Measurements from ENCODE around the gene CFAP54. TPM values are rescaled to one million over a fixed set of nuclear protein-coding genes. Genes with fewer than 3 reads are reported as not detected.
A peak's percentile ranks its signal among the peaks of the same experiment; 100 is the strongest.

Gene CFAP54
- total RNA-seq, 4 donors from 2014 or later: 3.0 to 5.4 (median 4.1) TPM

DNA sequence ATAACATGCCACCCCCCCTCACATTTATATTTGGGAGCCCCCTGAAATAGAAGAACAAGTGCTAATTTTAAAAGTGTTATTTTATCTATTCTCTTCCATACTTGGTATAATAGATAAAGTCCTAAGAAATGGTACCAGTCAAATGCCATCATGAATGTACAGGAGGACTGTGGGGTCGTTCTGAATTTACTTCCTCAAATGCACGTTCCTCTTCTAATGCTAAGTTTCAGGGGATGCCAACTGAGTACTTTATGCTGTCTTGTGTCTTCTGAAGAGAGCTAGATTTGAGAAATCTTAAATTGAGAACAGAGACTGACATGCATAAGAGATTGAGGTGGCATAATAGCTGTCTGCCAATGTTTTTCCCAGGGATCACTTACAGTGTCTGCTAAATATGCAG is 59.0 kb downstream of the CFAP54 start:
- intact Hi-C loops (cut with DNase I): no loop called here
- WGBS, 2 donors: 81 to 83% methylated on average over 2 of the region's 2 CpGs
- no peak for TF ChIP-seq POLR2A (IDR thresholded peaks at IDR 0.05)
- TF ChIP-seq, protein P1, sequence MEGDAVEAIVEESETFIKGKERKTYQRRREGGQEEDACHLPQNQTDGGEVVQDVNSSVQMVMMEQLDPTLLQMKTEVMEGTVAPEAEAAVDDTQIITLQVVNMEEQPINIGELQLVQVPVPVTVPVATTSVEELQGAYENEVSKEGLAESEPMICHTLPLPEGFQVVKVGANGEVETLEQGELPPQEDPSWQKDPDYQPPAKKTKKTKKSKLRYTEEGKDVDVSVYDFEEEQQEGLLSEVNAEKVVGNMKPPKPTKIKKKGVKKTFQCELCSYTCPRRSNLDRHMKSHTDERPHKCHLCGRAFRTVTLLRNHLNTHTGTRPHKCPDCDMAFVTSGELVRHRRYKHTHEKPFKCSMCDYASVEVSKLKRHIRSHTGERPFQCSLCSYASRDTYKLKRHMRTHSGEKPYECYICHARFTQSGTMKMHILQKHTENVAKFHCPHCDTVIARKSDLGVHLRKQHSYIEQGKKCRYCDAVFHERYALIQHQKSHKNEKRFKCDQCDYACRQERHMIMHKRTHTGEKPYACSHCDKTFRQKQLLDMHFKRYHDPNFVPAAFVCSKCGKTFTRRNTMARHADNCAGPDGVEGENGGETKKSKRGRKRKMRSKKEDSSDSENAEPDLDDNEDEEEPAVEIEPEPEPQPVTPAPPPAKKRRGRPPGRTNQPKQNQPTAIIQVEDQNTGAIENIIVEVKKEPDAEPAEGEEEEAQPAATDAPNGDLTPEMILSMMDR (IDR thresholded peaks at IDR 0.05): no peak
- H3K4me1 ChIP-seq: no peaks in the 10 kb centered on the region
- no peaks in the 10 kb centered on the region for H3K36me3 ChIP-seq
- no peak overlapping the region for H3K27ac ChIP-seq
- no peaks in the 10 kb centered on the region for H3K27me3 ChIP-seq
- no peaks in the 10 kb centered on the region for H3K9me3 ChIP-seq
- no peak overlapping the region for H3K4me3 ChIP-seq (replicated peaks in 1 of 3)
- no peak for DNase-seq

DNA sequence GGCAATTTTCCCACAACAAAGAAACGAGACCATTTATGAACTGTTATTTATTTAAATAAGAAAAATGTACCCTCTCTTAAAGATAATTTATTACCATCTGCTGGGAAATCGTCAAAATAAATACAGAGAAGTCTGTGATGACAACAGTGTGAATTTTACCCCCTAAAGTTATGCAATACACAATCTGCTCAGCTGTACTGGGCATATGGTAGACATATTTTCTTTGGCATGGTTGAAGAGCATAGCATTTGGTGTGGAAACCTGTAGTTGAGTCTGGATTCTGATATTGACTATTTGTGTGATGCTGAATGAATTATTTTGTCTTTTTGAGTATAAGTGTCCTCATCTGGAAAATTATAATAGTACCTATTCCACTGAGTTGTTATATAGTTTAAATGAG is 60.0 kb downstream of the CFAP54 start:
- Histone ChIP-seq H3K4me3 (replicated peaks in 1 of 3) (no peak overlapping the region), H3K27ac (no peak overlapping the region), H3K36me3 (no peaks in the 10 kb centered on the region), H3K9me3 (no peaks in the 10 kb centered on the region), H3K27me3 (no peaks in the 10 kb centered on the region), H3K4me1 (no peaks in the 10 kb centered on the region)
- WGBS, 2 donors: 83 to 85% methylated on average over 2 of the region's 2 CpGs
- intact Hi-C loops (cut with DNase I): no loop called here
- no peak for DNase-seq
- no peak for TF ChIP-seq POLR2A (IDR thresholded peaks at IDR 0.05)
- TF ChIP-seq, protein P1 (IDR thresholded peaks at IDR 0.05): no peak

DNA sequence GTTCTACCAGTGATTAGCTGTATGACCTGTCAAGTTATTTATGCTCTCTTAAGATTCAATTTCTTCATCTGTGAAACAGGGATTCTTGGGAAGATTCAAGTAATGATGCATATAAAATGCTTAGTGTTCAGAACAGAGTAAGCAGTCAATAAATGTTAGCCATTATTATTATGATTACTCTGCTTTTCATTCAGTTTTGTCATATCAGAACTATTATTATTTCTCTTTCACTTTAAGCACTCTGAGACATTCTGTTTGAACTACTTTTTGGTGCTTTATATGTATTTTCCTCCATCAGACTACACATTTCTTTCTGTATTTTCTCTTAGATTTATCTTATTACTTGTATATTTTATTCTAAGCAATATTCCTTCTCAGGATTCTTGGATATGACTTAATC is 81.2 kb downstream of the CFAP54 start:
- Histone ChIP-seq H3K4me3 (replicated peaks in 1 of 3) (no peak overlapping the region), H3K36me3 (no peaks in the 10 kb centered on the region), H3K27me3 (no peaks in the 10 kb centered on the region), H3K27ac (no peak overlapping the region), H3K4me1 (no peaks in the 10 kb centered on the region), H3K9me3 (no peaks in the 10 kb centered on the region)
- no peak for DNase-seq
- TF ChIP-seq, protein P1 (IDR thresholded peaks at IDR 0.05): no peak
- TF ChIP-seq POLR2A (IDR thresholded peaks at IDR 0.05): no peak
- intact Hi-C loops (cut with DNase I): no loop called here

DNA sequence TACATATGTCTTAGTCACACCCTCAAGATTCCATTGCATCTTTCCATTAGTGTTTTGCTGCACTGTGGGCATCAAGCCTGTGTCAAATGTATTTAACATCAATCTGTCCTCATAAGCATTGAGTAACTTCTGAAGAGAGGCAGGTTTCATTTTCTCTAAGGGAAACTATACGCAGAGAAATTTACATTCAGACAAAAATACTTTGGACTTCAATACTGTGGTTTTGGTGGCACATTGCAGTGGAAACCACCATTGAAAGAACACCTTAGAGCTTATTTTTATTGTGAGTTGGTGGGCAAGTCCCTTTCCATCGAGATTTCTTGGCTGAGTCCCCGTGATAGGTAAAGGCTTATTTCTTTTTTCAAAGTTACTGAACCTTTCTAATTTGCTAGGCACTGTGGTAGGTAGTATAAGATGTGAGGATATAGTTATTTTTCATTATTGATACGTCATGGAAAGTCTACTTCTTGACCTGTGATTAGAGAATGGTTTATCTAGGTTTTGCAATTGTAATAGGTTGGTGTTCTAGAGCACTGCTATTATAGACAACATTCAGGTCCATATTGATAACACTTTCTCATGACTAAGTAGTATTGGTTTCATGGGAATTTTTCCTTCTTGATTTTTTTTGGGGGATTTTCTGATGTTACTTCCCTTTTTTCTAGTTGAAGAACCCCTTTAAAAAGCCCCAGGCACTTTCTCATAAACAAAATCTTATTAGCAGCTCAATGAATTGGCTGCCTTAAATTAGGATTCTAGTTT is 81.9 kb downstream of the CFAP54 start:
- Histone ChIP-seq H3K9me3 (no peaks in the 10 kb centered on the region), H3K4me3 (replicated peaks in 1 of 3) (no peak overlapping the region), H3K4me1 (no peaks in the 10 kb centered on the region), H3K36me3 (no peaks in the 10 kb centered on the region), H3K27ac (no peak overlapping the region), H3K27me3 (no peaks in the 10 kb centered on the region)
- DNase-seq: no peak
- TF ChIP-seq, protein P1 (IDR thresholded peaks at IDR 0.05): no peak
- TF ChIP-seq POLR2A (IDR thresholded peaks at IDR 0.05): no peak
- WGBS, 2 donors: 86 to 92% methylated on average over 4 of the region's 4 CpGs
- intact Hi-C loops (cut with DNase I): no loop called here

DNA sequence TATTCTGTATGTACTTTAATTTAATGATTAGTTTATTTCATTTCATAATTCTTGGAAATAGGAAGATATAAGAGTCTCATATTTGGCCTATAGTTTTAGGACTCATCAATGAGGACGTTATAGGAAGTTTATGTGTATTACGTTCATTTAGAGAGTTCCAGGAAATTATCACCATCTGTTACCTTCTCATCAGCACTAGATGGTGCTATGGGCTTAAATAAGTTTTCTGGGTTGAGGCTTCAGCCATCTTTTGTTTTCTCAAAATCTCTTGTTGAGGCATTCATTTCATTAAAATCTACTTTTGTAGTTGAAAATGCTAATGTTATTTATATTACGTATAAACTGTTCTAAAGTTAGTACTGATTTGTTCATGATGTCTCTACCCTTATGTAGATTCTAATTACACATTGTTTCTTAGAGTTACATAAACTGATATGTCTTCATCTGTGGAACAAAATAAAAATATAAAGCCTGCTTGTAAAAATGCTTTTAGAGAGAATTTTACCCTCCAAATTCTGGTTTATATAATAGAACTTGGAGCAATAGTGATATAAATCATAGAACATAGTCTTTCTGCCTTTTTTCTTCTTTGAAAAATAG is 89.2 kb downstream of the CFAP54 start:
- intact Hi-C loops (cut with DNase I): no loop called here
- H3K27me3 ChIP-seq: no peaks in the 10 kb centered on the region
- H3K36me3 ChIP-seq: no peaks in the 10 kb centered on the region
- H3K4me3 ChIP-seq (replicated peaks in 1 of 3): no peak overlapping the region
- DNase-seq: no peak
- WGBS, 2 donors: 3% methylated on average over 3 of the region's 3 CpGs
- H3K4me1 ChIP-seq: no peaks in the 10 kb centered on the region
- TF ChIP-seq, protein P1 (IDR thresholded peaks at IDR 0.05): peak in 5 of 6 experiments; percentile 38 to 82 (median 64)
- TF ChIP-seq POLR2A (IDR thresholded peaks at IDR 0.05): no peak
- no peak overlapping the region for H3K27ac ChIP-seq
- H3K9me3 ChIP-seq: no peaks in the 10 kb centered on the region

All from thyroid gland (tissue), 4 donors.